Endothelial cell of umbilical vein (primary cell): Measurements from ENCODE around the gene C1orf116. TPM values are rescaled to one million over a fixed set of nuclear protein-coding genes. Genes with fewer than 3 reads are reported as not detected.

ENCODE experiments used
- BruUV-seq: library from RNA; stranded (reverse); fragments of 400-500 nt; replicated peaks from 2 replicates; lab custom pipeline; 2021; lab: Mats Ljungman, UMichigan
- CTCF ChIA-PET: fragments of 300-600, 350-600 bp; sonication (Branson Sonifier 250); formaldehyde crosslinking; loops from one replicate; lab custom pipeline; 2021; ENCODE audit warnings: antibody characterized with exemption, inconsistent platforms; lab: Charles Lee
- POLR2A ChIA-PET: fragments of 300-600, 350-600 bp; sonication (Branson Sonifier 250); formaldehyde crosslinking; loops from one replicate; lab custom pipeline; 2021; ENCODE audit warnings: antibody characterized with exemption, inconsistent platforms; lab: Charles Lee
- DNase-seq: peaks from one replicate; pipeline ENCODE4 v3.0.0-alpha.2; 2011; ENCODE audit warnings: low read depth, low spot score
- FAIRE-seq: peaks from 2 replicates; lab custom pipeline; 2011; peaks lifted over from hg19 to GRCh38; lab: Jason Lieb, UNC
- H2AFZ ChIP-seq: 2 replicates; pipeline ENCODE4 v1.6.0; 2012; ENCODE audit warnings: low read depth, low read length, control low read depth, inconsistent platforms
- H3K27ac ChIP-seq: 2 replicates; pipeline ENCODE4 v1.5.1; 2011; ENCODE audit warnings: low read depth, mild to moderate bottlenecking, control low read depth, low read length, moderate library complexity; ENCODE audit not compliant: insufficient read depth
- H3K27me3 ChIP-seq, 2 experiments: 2 replicates each; pipeline versions ENCODE4 v1.6.0 to v1.6.1; 2011; ENCODE audit warnings: low read length in 2 of 2, mixed read lengths in 1 of 2; ENCODE audit not compliant: control insufficient read depth in 2 of 2, insufficient read depth in 2 of 2
- H3K36me3 ChIP-seq, 2 experiments: 2 replicates in 1 of 2; 3 replicates in 1 of 2; pipeline ENCODE4 v1.5.1; 2011; ENCODE audit warnings: low read length in 2 of 2, mild to moderate bottlenecking in 1 of 2, moderate library complexity in 1 of 2; ENCODE audit not compliant: control insufficient read depth in 2 of 2, insufficient read depth in 2 of 2; ENCODE audit errors: extremely low read depth in 1 of 2
- H3K4me1 ChIP-seq: 3 replicates; pipeline ENCODE4 v1.5.1; 2011; ENCODE audit warnings: mild to moderate bottlenecking, low read length; ENCODE audit not compliant: control insufficient read depth, insufficient read depth; ENCODE audit errors: extremely low read depth
- H3K4me2 ChIP-seq: 2 replicates; pipeline ENCODE4 v1.6.1; 2011; ENCODE audit warnings: low read length, control low read depth, mixed read lengths; ENCODE audit not compliant: insufficient read depth
- H3K4me3 ChIP-seq, 3 experiments: fragments of 200-600 bp in 1 of 3; sonication (generic), shearing (Covaris generic) in 1 of 3; replicated peaks in 1 of 3; 2 replicates each; pipeline ENCODE4 v1.5.1; 2011 to 2016; ENCODE audit warnings: control low read depth in 3 of 3, low read length in 3 of 3, mild to moderate bottlenecking in 2 of 3, inconsistent platforms in 1 of 3, low read depth in 1 of 3, moderate library complexity in 1 of 3; ENCODE audit not compliant: insufficient read depth in 1 of 3
- H3K79me2 ChIP-seq: 2 replicates; pipeline ENCODE4 v1.6.0; 2012; ENCODE audit warnings: low read length, inconsistent platforms; ENCODE audit not compliant: control insufficient read depth, insufficient read depth
- H3K9ac ChIP-seq: replicated peaks from 2 replicates; pipeline ENCODE3; 2011; ENCODE audit warnings: low read length, control low read depth; ENCODE audit not compliant: insufficient read depth; ENCODE audit errors: extremely low read depth
- H3K9me1 ChIP-seq: replicated peaks from 3 replicates; pipeline ENCODE4 v1.6.0; 2011; ENCODE audit warnings: mild to moderate bottlenecking, low read length; ENCODE audit not compliant: control insufficient read depth, insufficient read depth; ENCODE audit errors: extremely low read depth
- H3K9me3 ChIP-seq: replicated peaks from 2 replicates; pipeline ENCODE4 v1.5.1; 2012; ENCODE audit warnings: low read length, inconsistent platforms; ENCODE audit not compliant: control insufficient read depth, insufficient read depth
- H4K20me1 ChIP-seq: replicated peaks from 2 replicates; pipeline ENCODE3; 2011; ENCODE audit warnings: mild to moderate bottlenecking, low read length; ENCODE audit not compliant: control insufficient read depth, insufficient read depth; ENCODE audit errors: extremely low read depth
- CTCF ChIP-seq, 2 donors: IDR thresholded peaks; 1 replicate in 1 of 2; 2 replicates in 1 of 2; pipeline ENCODE4 v1.5.1; 2011; ENCODE audit warnings: low read length in 2 of 2, mild to moderate bottlenecking in 2 of 2, moderate library complexity in 2 of 2, control low read depth in 1 of 2, inconsistent platforms in 1 of 2, low read depth in 1 of 2; ENCODE audit not compliant: insufficient read depth in 1 of 2; ENCODE audit errors: extremely low read depth in 1 of 2
- EZH2 ChIP-seq: IDR thresholded peaks from 2 replicates; pipeline ENCODE4 v1.6.1; 2012; ENCODE audit warnings: borderline replicate concordance, low read depth, mild to moderate bottlenecking, moderate library complexity, low read length, inconsistent platforms; ENCODE audit not compliant: severe bottlenecking
- FOS ChIP-seq: IDR thresholded peaks from 2 replicates; pipeline ENCODE4 v1.6.1; 2011; ENCODE audit warnings: mild to moderate bottlenecking, low read length, moderate library complexity, borderline replicate concordance; ENCODE audit not compliant: insufficient read depth
- GATA2 ChIP-seq: IDR thresholded peaks from 2 replicates; pipeline ENCODE4 v1.7.0; 2011; ENCODE audit warnings: low read depth, mild to moderate bottlenecking, moderate library complexity, mixed read lengths, low read length; ENCODE audit not compliant: insufficient read length, insufficient read depth
- JUN ChIP-seq: IDR thresholded peaks from 2 replicates; pipeline ENCODE4 v1.6.1; 2011; ENCODE audit warnings: borderline replicate concordance, low read depth; ENCODE audit not compliant: insufficient read length, insufficient read depth
- MYC ChIP-seq: IDR thresholded peaks from one replicate; pipeline ENCODE4 v1.6.1; 2011; ENCODE audit warnings: mild to moderate bottlenecking, low read depth, low read length
- POLR2A ChIP-seq: IDR thresholded peaks from 2 replicates; pipeline ENCODE4 v1.6.1; 2012; ENCODE audit warnings: low read depth, mild to moderate bottlenecking, control low read depth, low read length
- POLR2AphosphoS5 ChIP-seq: IDR thresholded peaks from 2 replicates; pipeline ENCODE4 v1.6.1; 2012; ENCODE audit warnings: low read depth, mild to moderate bottlenecking, control low read depth, low read length, moderate library complexity; ENCODE audit not compliant: insufficient read depth
- dilution Hi-C: fragments of 300-500 bp; cut with MboI; formaldehyde crosslinking; loops from one replicate; pipeline ENCODE4 v1.15.0; 2019; ENCODE audit warnings: low sequenced_read_pairs; ENCODE audit not compliant: extremely low pct_ligation_motif_present
- intact Hi-C: fragments of 100-400 bp; cut with micrococcal nuclease; formaldehyde crosslinking; loops from one replicate; pipeline ENCODE4 v1.10.0; 2022
- polyA plus RNA-seq, 4 experiments: library from polyadenylated mRNA; depleted of rRNA in 3 of 4; stranded (reverse) in 3 of 4; unstranded in 1 of 4; fragments of >200 nt; gene quantifications; 2 replicates each; pipeline versions ENCODE4 v1.2.1 to v1.2.3, GENCODE V29; 2011 to 2012; ENCODE audit warnings: missing spikeins in 1 of 4
- total RNA-seq: library from RNA; stranded (reverse); gene quantifications from 2 replicates; pipeline ENCODE4 v1.2.3, GENCODE V29; 2021
- TF ChIP-seq, protein P1 (sequence below): IDR thresholded peaks from 2 replicates; pipeline ENCODE4 v1.6.1; 2011; ENCODE audit not compliant: insufficient read depth, insufficient read length

C1orf116 gene
- total and polyA plus RNA-seq, 2 donors (not counting 3 experiments of a cell fraction or from before 2014, with no cell fraction given), result 0.07 TPM; not detected in 1

- TF ChIP-seq EZH2, result no peak
- TF ChIP-seq POLR2AphosphoS5, result no peak
- no peak for TF ChIP-seq MYC
- TF ChIP-seq, protein P1, sequence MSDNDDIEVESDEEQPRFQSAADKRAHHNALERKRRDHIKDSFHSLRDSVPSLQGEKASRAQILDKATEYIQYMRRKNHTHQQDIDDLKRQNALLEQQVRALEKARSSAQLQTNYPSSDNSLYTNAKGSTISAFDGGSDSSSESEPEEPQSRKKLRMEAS, result no peak
- no peak for TF ChIP-seq POLR2A
- no peak for TF ChIP-seq JUN
- TF ChIP-seq GATA2, result no peak
- TF ChIP-seq CTCF (IDR thresholded peaks at IDR 0.05; ENCODE audit: extremely low read depth in 1 of 2, insufficient read depth in 1 of 2, low read depth in 1 of 2, low read length in 2 of 2), result no peak
- no peak for TF ChIP-seq FOS
- ChIA-PET POLR2A (no interaction called here), CTCF (interaction anchor here (2.4 to 5.0 kb wide), 2 partner anchors 22 to 325 kb away, joined by 7 to 181 read pairs; no protein-coding TSS in a partner anchor)
- H3K9me1 ChIP-seq, result no peaks in the 10 kb centered on the region
- dilution Hi-C loops, result no loop called here
- H2AFZ ChIP-seq, result no peak overlapping the region
- no peaks in the 10 kb centered on the region for H3K36me3 ChIP-seq
- H3K4me1 ChIP-seq, result no peaks in the 10 kb centered on the region
- DNase-seq (no peak), FAIRE-seq (no peak)
- H3K9me3 ChIP-seq, result no peaks in the 10 kb centered on the region
- H4K20me1 ChIP-seq, result no peaks in the 10 kb centered on the region
- H3K4me2 ChIP-seq, result no peak overlapping the region
- no TSS peak for BruUV-seq
- H3K4me3 ChIP-seq, result no peak overlapping the region
- H3K79me2 ChIP-seq, result no peaks in the 10 kb centered on the region
- peaks cover 2 to 3% of the 10 kb centered on the region in 2 experiments for H3K27me3 ChIP-seq
- H3K27ac ChIP-seq, result no peak overlapping the region
- intact Hi-C loops, result no loop called here
- H3K9ac ChIP-seq, result no peak overlapping the region
Observed at GRCh38 chr1:207081806-207082205, 49.2 kb upstream of the C1orf116 start.
